IMR-90 (cell line): Measurements from ENCODE around the gene RHCE. TPM values are rescaled to one million over a fixed set of nuclear protein-coding genes. Genes with fewer than 3 reads are reported as not detected.

Experiments used
- ATAC-seq: fragments of 200-7000 bp; cut with Tn5 transposase; 2 replicates; pipeline ENCODE4 v1.9.1; 2020; ENCODE audit warnings: low read depth, mild to moderate bottlenecking, moderate library complexity
- BruUV-seq: library from RNA; stranded (reverse); fragments of 400-500 nt; replicated peaks from 2 replicates; lab custom pipeline; 2021; lab: Mats Ljungman, UMichigan
- CTCF ChIA-PET: fragments of 300-600 bp; formaldehyde crosslinking; extraction: SDS; loops from one replicate; lab custom pipeline; 2021; ENCODE audit warnings: antibody characterized with exemption; lab: Yijun Ruan, JAX
- POLR2A ChIA-PET: fragments of 300-600 bp; sonication (Branson Sonifier 250); formaldehyde crosslinking; loops from one replicate; lab custom pipeline; 2022; ENCODE audit warnings: antibody characterized with exemption; ENCODE audit not compliant: unreplicated experiment; lab: Charles Lee
- DNase-seq: peaks from one replicate; pipeline ENCODE4 v3.0.0; 2013
- H2AFZ ChIP-seq: replicated peaks from 2 replicates; pipeline ENCODE3; 2013; ENCODE audit warnings: low read length, mild to moderate bottlenecking; ENCODE audit not compliant: poor library complexity
- H2AK5ac ChIP-seq: 2 replicates; pipeline ENCODE4 v1.6.1; 2013; ENCODE audit warnings: low read depth, low read length, inconsistent platforms
- H2AK9ac ChIP-seq: replicated peaks from 2 replicates; pipeline ENCODE3; 2013; ENCODE audit warnings: mild to moderate bottlenecking, low read depth, low read length, moderate library complexity; ENCODE audit not compliant: poor library complexity
- H2BK120ac ChIP-seq: 2 replicates; pipeline ENCODE4 v1.6.1; 2013; ENCODE audit warnings: low read depth, low read length, inconsistent platforms
- H2BK15ac ChIP-seq: 3 replicates; pipeline ENCODE4 v1.6.1; 2013; ENCODE audit warnings: low read depth, low read length, inconsistent platforms
- H2BK20ac ChIP-seq: 2 replicates; pipeline ENCODE4 v1.6.1; 2013; ENCODE audit warnings: low read depth, mild to moderate bottlenecking, inconsistent platforms, low read length, moderate library complexity
- H2BK5ac ChIP-seq: 2 replicates; pipeline ENCODE4 v1.6.1; 2013; ENCODE audit warnings: mild to moderate bottlenecking, low read depth, low read length, inconsistent platforms; ENCODE audit not compliant: poor library complexity, severe bottlenecking
- H3K14ac ChIP-seq: replicated peaks from 2 replicates; pipeline ENCODE4 v1.6.1; 2013; ENCODE audit warnings: low read depth, low read length, inconsistent platforms
- H3K18ac ChIP-seq: 2 replicates; pipeline ENCODE4 v1.6.1; 2013; ENCODE audit warnings: low read depth, low read length, control low read depth
- H3K23ac ChIP-seq: 2 replicates; pipeline ENCODE4 v1.6.1; 2013; ENCODE audit warnings: low read depth, low read length, inconsistent platforms
- H3K27ac ChIP-seq: 2 replicates; pipeline ENCODE4 v1.5.1; 2013; ENCODE audit warnings: mild to moderate bottlenecking, control low read depth, low read length; ENCODE audit not compliant: insufficient read depth
- H3K27me3 ChIP-seq: 2 replicates; pipeline ENCODE4 v1.6.1; 2013; ENCODE audit warnings: low read length; ENCODE audit not compliant: control insufficient read depth, insufficient read depth
- H3K36me3 ChIP-seq: 2 replicates; pipeline ENCODE4 v1.6.1; 2013; ENCODE audit warnings: low read length, mixed read lengths; ENCODE audit not compliant: control insufficient read depth, insufficient read depth
- H3K4ac ChIP-seq: 2 replicates; pipeline ENCODE4 v1.6.1; 2013; ENCODE audit warnings: low read depth, low read length, inconsistent platforms
- H3K4me1 ChIP-seq: 2 replicates; pipeline ENCODE4 v1.6.1; 2013; ENCODE audit warnings: low read length, mixed read lengths; ENCODE audit not compliant: control insufficient read depth, insufficient read depth
- H3K4me2 ChIP-seq: 2 replicates; pipeline ENCODE4 v1.6.1; 2013; ENCODE audit warnings: low read depth, mild to moderate bottlenecking, control low read depth, low read length, moderate library complexity
- H3K4me3 ChIP-seq: 2 replicates; pipeline ENCODE4 v1.5.1; 2013; ENCODE audit warnings: low read depth, mild to moderate bottlenecking, control low read depth, low read length, moderate library complexity; ENCODE audit not compliant: insufficient read depth
- H3K56ac ChIP-seq: 2 replicates; pipeline ENCODE4 v1.6.1; 2013; ENCODE audit warnings: low read length, inconsistent platforms; ENCODE audit not compliant: insufficient read depth; ENCODE audit errors: extremely low read depth
- H3K79me1 ChIP-seq, 2 experiments: 2 replicates each; pipeline ENCODE4 v1.6.1; 2013; ENCODE audit warnings: low read length in 2 of 2, inconsistent platforms in 1 of 2, low read depth in 1 of 2
- H3K9ac ChIP-seq: 2 replicates; pipeline ENCODE4 v1.6.1; 2013; ENCODE audit warnings: low read depth, low read length, control low read depth
- H3K9me1 ChIP-seq: 2 replicates; pipeline ENCODE4 v1.6.1; 2013; ENCODE audit warnings: low read length, inconsistent platforms; ENCODE audit not compliant: insufficient read depth
- H3K9me3 ChIP-seq: 2 replicates; pipeline ENCODE4 v1.6.1; 2013; ENCODE audit warnings: low read length; ENCODE audit not compliant: control insufficient read depth, insufficient read depth
- H4K20me1 ChIP-seq: 2 replicates; pipeline ENCODE4 v1.6.1; 2013; ENCODE audit warnings: low read length, inconsistent platforms; ENCODE audit not compliant: insufficient read depth
- H4K5ac ChIP-seq: 2 replicates; pipeline ENCODE4 v1.6.1; 2013; ENCODE audit warnings: mild to moderate bottlenecking, low read depth, low read length, control low read depth
- H4K8ac ChIP-seq, 2 experiments: 2 replicates each; pipeline ENCODE4 v1.6.1; 2013; ENCODE audit warnings: low read depth in 2 of 2, low read length in 2 of 2, control low read depth in 1 of 2, inconsistent platforms in 1 of 2
- H4K91ac ChIP-seq: 2 replicates; pipeline ENCODE4 v1.6.1; 2013; ENCODE audit warnings: low read depth, low read length, inconsistent platforms; ENCODE audit not compliant: insufficient read depth
- BHLHE40 ChIP-seq: fragments of 150-350 bp; IDR thresholded peaks from 2 replicates; pipeline ENCODE4 v1.6.1; 2016; ENCODE audit warnings: mild to moderate bottlenecking, low read depth, low read length
- CTCF ChIP-seq: conservative IDR thresholded peaks from 2 replicates; pipeline ENCODE4 v1.5.1; 2012; ENCODE audit warnings: mild to moderate bottlenecking, low read depth, low read length, improper control_type of control experiment
- MAZ ChIP-seq: IDR thresholded peaks from 2 replicates; pipeline ENCODE4 v1.6.1; 2012; ENCODE audit warnings: low read depth, mild to moderate bottlenecking, low read length, improper control_type of control experiment, moderate library complexity, borderline replicate concordance
- MXI1 ChIP-seq: IDR thresholded peaks from 2 replicates; pipeline ENCODE4 v1.6.1; 2012; ENCODE audit warnings: low read depth, mild to moderate bottlenecking, low read length, moderate library complexity, borderline replicate concordance
- RAD21 ChIP-seq: IDR thresholded peaks from 2 replicates; pipeline ENCODE4 v1.6.1; 2012; ENCODE audit warnings: low read length, improper control_type of control experiment
- RFX5 ChIP-seq: IDR thresholded peaks from 2 replicates; pipeline ENCODE4 v1.8.0; 2012; ENCODE audit warnings: low read depth, mild to moderate bottlenecking, low read length, moderate library complexity
- SMC3 ChIP-seq: fragments of 150-350 bp; IDR thresholded peaks from 2 replicates; pipeline ENCODE4 v1.6.1; 2016; ENCODE audit warnings: low read depth, mild to moderate bottlenecking, antibody characterized with exemption, low read length, moderate library complexity
- USF2 ChIP-seq: fragments of 150-350 bp; IDR thresholded peaks from 2 replicates; pipeline ENCODE4 v1.6.1; 2017; ENCODE audit warnings: mild to moderate bottlenecking, antibody characterized with exemption, low read length, low read depth
- WGBS, 2 experiments: methylation state at CpG; one replicate each; pipeline versions ENCODE4 v1.1.5 to v1.1.7; 2013; ENCODE audit warnings: missing lambda C conversion rate in 2 of 2; ENCODE audit not compliant: insufficient read length in 1 of 2; ENCODE audit errors: extremely low coverage in 2 of 2; 5-methylcytosine and 5-hydroxymethylcytosine counted together
- dilution Hi-C: fragments of 300-500 bp; cut with HindIII; formaldehyde crosslinking; loops from one replicate; pipeline ENCODE4 v1.14.3; 2018; ENCODE audit warnings: low sequenced_read_pairs; ENCODE audit not compliant: unreplicated experiment
- in situ Hi-C: fragments of 300-500 bp; cut with MboI; formaldehyde crosslinking; loops from 3 replicates; pipeline ENCODE4 v1.14.3; 2019; ENCODE audit warnings: low sequenced_read_pairs, inconsistent platforms, mixed read lengths
- intact Hi-C: fragments of 100-400 bp; cut with micrococcal nuclease; formaldehyde crosslinking; loops from 2 replicates; pipeline ENCODE4 v1.10.0; 2022
- polyA plus RNA-seq, 3 experiments: library from polyadenylated mRNA; depleted of rRNA; stranded (reverse); fragments of >200 nt; gene quantifications; 2 replicates each; pipeline ENCODE4 v1.2.3, GENCODE V29; 2012; ENCODE audit warnings: low replicate concordance in 1 of 3
- total RNA-seq: library from RNA; depleted of rRNA; stranded (reverse); fragments of >200 nt; gene quantifications from 2 replicates; pipeline ENCODE4 v1.2.3, GENCODE V29; 2012

The RHCE gene
- total and polyA plus RNA-seq, 2 of the 4 experiments (the other 2 are of a cell fraction) = 0.54 to 0.62 TPM

GRCh38 chr1:25451908-25452307 lies 31.3 kb upstream of the RHCE start:
- Histone ChIP-seq H3K9me1 (peaks cover 5% of the 10 kb centered on the region), H2AK9ac (no peak overlapping the region), H2BK20ac (no peak overlapping the region), H3K27me3 (no peaks in the 10 kb centered on the region), H3K4me2 (no peak overlapping the region), H2AK5ac (no peak overlapping the region), H4K8ac (no peak overlapping the region), H2BK120ac (no peak overlapping the region), H3K79me1 (peaks cover 11 to 13% of the 10 kb centered on the region in 2 experiments; a peak in 3 of 4 replicates), H3K14ac (no peak overlapping the region), H2AFZ (no peak overlapping the region), H4K91ac (no peak overlapping the region), H2BK15ac (no peak overlapping the region), H3K4me3 (no peak overlapping the region), H3K56ac (no peak overlapping the region), H3K4me1 (no peaks in the 10 kb centered on the region), H3K36me3 (peaks cover 13% of the 10 kb centered on the region), H4K20me1 (no peaks in the 10 kb centered on the region), H3K4ac (no peak overlapping the region), H4K5ac (no peak overlapping the region), H3K27ac (no peak overlapping the region), H2BK5ac (no peak overlapping the region), H3K18ac (no peak overlapping the region), H3K9ac (no peak overlapping the region), H3K9me3 (no peaks in the 10 kb centered on the region), H3K23ac (no peak overlapping the region)
- POLR2A ChIA-PET = no interaction called here
- CTCF ChIA-PET = no interaction called here
- no TSS peak for BruUV-seq
- ATAC-seq = no peak
- WGBS, 2 experiments = no CpG with 5 or more reads among the region's 3 CpGs
- DNase-seq = no peak
- in situ Hi-C loops = no loop called here
- intact Hi-C loops = no loop called here
- TF ChIP-seq RFX5 = no peak
- no peak for TF ChIP-seq USF2
- TF ChIP-seq SMC3 = no peak
- no peak for TF ChIP-seq RAD21
- TF ChIP-seq CTCF = no peak
- TF ChIP-seq MXI1 = no peak
- no peak for TF ChIP-seq BHLHE40
- no peak for TF ChIP-seq MAZ
- dilution Hi-C loops = no loop called here
